ENCODE results near the gene TCF3.

The TCF3 gene

GRCh38 chr19:1561236-1561842 lies 91.1 kb downstream of the TCF3 start:
- TF ChIP-seq CEBPB (IDR thresholded peaks at IDR 0.05) (no peak), YY1 (IDR thresholded peaks at IDR 0.05; ENCODE audit: low read depth) (no peak), FOXM1 (IDR thresholded peaks at IDR 0.05; ENCODE audit: borderline replicate concordance, low read depth) (no peak), ZBTB7A (IDR thresholded peaks at IDR 0.05; ENCODE audit: low read depth) (no peak), EGR1 (IDR thresholded peaks at IDR 0.05) (no peak), NFIC (IDR thresholded peaks at IDR 0.05) (no peak), RAD21 (IDR thresholded peaks at IDR 0.05; ENCODE audit: low read depth) (no peak)
- TF ChIP-seq, protein P1, sequence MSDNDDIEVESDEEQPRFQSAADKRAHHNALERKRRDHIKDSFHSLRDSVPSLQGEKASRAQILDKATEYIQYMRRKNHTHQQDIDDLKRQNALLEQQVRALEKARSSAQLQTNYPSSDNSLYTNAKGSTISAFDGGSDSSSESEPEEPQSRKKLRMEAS (IDR thresholded peaks at IDR 0.05), result no peak

DNA sequence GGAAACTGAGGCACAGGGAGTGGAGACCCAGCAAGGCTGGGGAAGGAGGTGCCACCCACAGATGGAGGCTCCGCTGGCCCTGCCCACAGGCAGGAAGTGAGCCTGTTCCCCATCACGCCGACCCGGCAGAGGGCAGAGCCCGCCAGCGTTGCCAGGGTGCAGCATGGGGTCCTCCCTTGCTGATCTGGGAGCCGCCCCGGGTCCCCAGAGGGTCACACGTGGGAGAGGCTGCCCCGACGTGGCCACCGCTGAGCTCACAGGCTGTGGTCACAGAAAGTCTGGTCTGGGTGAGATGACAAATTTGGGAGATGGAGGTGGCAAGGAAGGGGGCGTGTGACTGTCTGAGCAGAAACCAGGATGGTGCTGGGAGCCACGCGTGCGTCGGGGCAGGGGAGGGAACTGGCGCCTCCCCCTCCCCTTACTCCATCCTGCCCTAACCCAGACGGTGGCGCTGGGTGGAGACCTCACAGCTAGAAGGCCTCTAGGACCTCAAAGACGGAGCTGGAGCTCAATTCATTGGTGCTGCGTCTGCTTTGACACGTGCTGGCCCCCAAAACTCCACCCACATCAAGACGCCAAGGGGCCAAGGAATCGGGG lies 92.0 kb downstream of the TCF3 start:
- TF ChIP-seq EP300 (IDR thresholded peaks at IDR 0.05; ENCODE audit: borderline replicate concordance) (no peak), EGR1 (IDR thresholded peaks at IDR 0.05) (no peak), REST (IDR thresholded peaks at IDR 0.05; ENCODE audit: low read depth) (no peak), FOXM1 (IDR thresholded peaks at IDR 0.05; ENCODE audit: borderline replicate concordance, low read depth) (no peak), TCF12 (IDR thresholded peaks at IDR 0.05; ENCODE audit: low read depth) (no peak), YY1 (IDR thresholded peaks at IDR 0.05; ENCODE audit: low read depth) (no peak), CREB1 (IDR thresholded peaks at IDR 0.05; ENCODE audit: low read depth) (no peak), ZBTB7A (IDR thresholded peaks at IDR 0.05; ENCODE audit: low read depth) (no peak), TAF1 (IDR thresholded peaks at IDR 0.05; ENCODE audit: low read depth) (no peak), CEBPB (IDR thresholded peaks at IDR 0.05) (no peak), RAD21 (IDR thresholded peaks at IDR 0.05; ENCODE audit: low read depth) (no peak), NFIC (IDR thresholded peaks at IDR 0.05) (no peak), TEAD4 (IDR thresholded peaks at IDR 0.05) (no peak)
- TF ChIP-seq, protein P2, sequence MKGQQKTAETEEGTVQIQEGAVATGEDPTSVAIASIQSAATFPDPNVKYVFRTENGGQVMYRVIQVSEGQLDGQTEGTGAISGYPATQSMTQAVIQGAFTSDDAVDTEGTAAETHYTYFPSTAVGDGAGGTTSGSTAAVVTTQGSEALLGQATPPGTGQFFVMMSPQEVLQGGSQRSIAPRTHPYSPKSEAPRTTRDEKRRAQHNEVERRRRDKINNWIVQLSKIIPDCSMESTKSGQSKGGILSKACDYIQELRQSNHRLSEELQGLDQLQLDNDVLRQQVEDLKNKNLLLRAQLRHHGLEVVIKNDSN (IDR thresholded peaks at IDR 0.05), result no peak

All from Ishikawa (cell line).